ENCODE results near the gene PTCD1.
"Not testable (repeated sequence)": the region's sequence is repeated elsewhere in the genome, so short reads cannot be mapped to it uniquely, and the experiment has no call there.

PTCD1 gene

GRCh38 chr7:99449326-99449725, 10.7 kb upstream of the PTCD1 start:
- no peak for DNase-seq

- DNase-seq: no peak
Observed at GRCh38 chr7:99448855-99449254, 10.3 kb upstream of the PTCD1 start.

- no peak for DNase-seq
Observed at GRCh38 chr7:99447943-99448342, 9.3 kb upstream of the PTCD1 start.

GRCh38 chr7:99446096-99446495, 7.5 kb upstream of the PTCD1 start:
- no peak for DNase-seq

GRCh38 chr7:99440195-99440594, 1.6 kb upstream of the PTCD1 start:
- no peak for DNase-seq

GRCh38 chr7:99437946-99438572, 539 bp downstream of the PTCD1 start:
- DNase-seq: no peak

- no peak for DNase-seq
Observed at GRCh38 chr7:99433158-99433557, 5.4 kb downstream of the PTCD1 start.

GRCh38 chr7:99431756-99432540, 6.7 kb downstream of the PTCD1 start:
- DNase-seq: not testable (repeated sequence)

- no peak for DNase-seq
Observed at GRCh38 chr7:99429756-99430155, 8.8 kb downstream of the PTCD1 start.

- DNase-seq: peak; percentile 27
Observed at GRCh38 chr7:99428972-99429566, 9.5 kb downstream of the PTCD1 start.

- no peak for DNase-seq
Observed at GRCh38 chr7:99424932-99425730, 13.5 kb downstream of the PTCD1 start.

GRCh38 chr7:99422625-99423024, 16.0 kb downstream of the PTCD1 start:
- DNase-seq: no peak

GRCh38 chr7:99422186-99422585, 16.4 kb downstream of the PTCD1 start:
- DNase-seq: no peak

GRCh38 chr7:99420986-99421385, 17.6 kb downstream of the PTCD1 start:
- DNase-seq: no peak

- no peak for DNase-seq
Observed at GRCh38 chr7:99420213-99420612, 18.4 kb downstream of the PTCD1 start.

- no peak for DNase-seq
Observed at GRCh38 chr7:99419323-99420021, 19.1 kb downstream of the PTCD1 start.

GRCh38 chr7:99418260-99418659, 20.3 kb downstream of the PTCD1 start:
- no peak for DNase-seq

- not testable (repeated sequence) for DNase-seq
Observed at GRCh38 chr7:99415513-99416127, 23.0 kb downstream of the PTCD1 start.

- no peak for DNase-seq
Observed at GRCh38 chr7:99410635-99411034, 28.0 kb downstream of the PTCD1 start.

GRCh38 chr7:99409806-99410205, 28.8 kb downstream of the PTCD1 start:
- no peak for DNase-seq

GRCh38 chr7:99409192-99409572, 29.4 kb downstream of the PTCD1 start:
- DNase-seq: no peak

Data from central memory CD4-positive, alpha-beta T cell (primary cell).